ENCODE measurements around the gene NPPC. TPM values are rescaled to one million over a fixed set of nuclear protein-coding genes. Genes with fewer than 3 reads are reported as not detected.
A peak's percentile ranks its signal among the peaks of the same experiment; 100 is the strongest.
"Not testable (repeated sequence)": the region's sequence is repeated elsewhere in the genome, so short reads cannot be mapped to it uniquely, and the experiment has no call there.

The NPPC gene
- total and polyA plus RNA-seq, 2 experiments from 2014 or later: 0.91 TPM; not detected in 1

GRCh38 chr2:231917280-231918066, 8.7 kb downstream of the NPPC start:
- TF ChIP-seq CTCF (IDR thresholded peaks at IDR 0.05; ENCODE audit: low read depth, low read length): no peak
- no peaks in the 10 kb centered on the region for H3K4me1 ChIP-seq (ENCODE audit: low read depth)
- no peak overlapping the region for H3K4me3 ChIP-seq
- no peaks in the 10 kb centered on the region for H3K36me3 ChIP-seq
- peaks cover 7% of the 10 kb centered on the region for H3K27me3 ChIP-seq
- peak in 1 of 2 donors; percentile 16 for DNase-seq (ENCODE audit: low read depth in 1 of 2, low spot score in 1 of 2)
- H3K27ac ChIP-seq: no peak overlapping the region
- H3K9me3 ChIP-seq (ENCODE audit: low read depth): no peaks in the 10 kb centered on the region

GRCh38 chr2:231914077-231914690, 12.0 kb downstream of the NPPC start:
- no peak overlapping the region for H3K27ac ChIP-seq
- H3K36me3 ChIP-seq: no peaks in the 10 kb centered on the region
- no peaks in the 10 kb centered on the region for H3K9me3 ChIP-seq (ENCODE audit: low read depth)
- TF ChIP-seq CTCF (IDR thresholded peaks at IDR 0.05; ENCODE audit: low read depth, low read length): no peak
- H3K27me3 ChIP-seq: no peaks in the 10 kb centered on the region
- no peak overlapping the region for H3K4me3 ChIP-seq
- DNase-seq (ENCODE audit: low read depth in 1 of 2, low spot score in 1 of 2): no peak
- no peaks in the 10 kb centered on the region for H3K4me1 ChIP-seq (ENCODE audit: low read depth)

GRCh38 chr2:231911381-231911780, 14.8 kb downstream of the NPPC start:
- DNase-seq (ENCODE audit: low read depth in 1 of 2, low spot score in 1 of 2): no peak
- no peak for TF ChIP-seq CTCF (IDR thresholded peaks at IDR 0.05; ENCODE audit: low read depth, low read length)
- no peaks in the 10 kb centered on the region for H3K27me3 ChIP-seq
- H3K4me3 ChIP-seq: no peak overlapping the region
- H3K9me3 ChIP-seq (ENCODE audit: low read depth): no peaks in the 10 kb centered on the region
- H3K4me1 ChIP-seq (ENCODE audit: low read depth): no peaks in the 10 kb centered on the region
- no peaks in the 10 kb centered on the region for H3K36me3 ChIP-seq
- no peak overlapping the region for H3K27ac ChIP-seq

- H3K27ac ChIP-seq: no peak overlapping the region
- H3K27me3 ChIP-seq: no peaks in the 10 kb centered on the region
- no peaks in the 10 kb centered on the region for H3K36me3 ChIP-seq
- H3K4me3 ChIP-seq: no peak overlapping the region
- no peaks in the 10 kb centered on the region for H3K9me3 ChIP-seq (ENCODE audit: low read depth)
- no peak for TF ChIP-seq CTCF (IDR thresholded peaks at IDR 0.05; ENCODE audit: low read depth, low read length)
- H3K4me1 ChIP-seq (ENCODE audit: low read depth): no peaks in the 10 kb centered on the region
- no peak for DNase-seq (ENCODE audit: low read depth in 1 of 2, low spot score in 1 of 2)
These were observed 15.4 kb downstream of the NPPC start for GRCh38 chr2:231910771-231911170.

- not testable (repeated sequence) for H3K27ac ChIP-seq; H3K4me3 ChIP-seq; H3K9me3 ChIP-seq (ENCODE audit: low read depth); H3K27me3 ChIP-seq; H3K36me3 ChIP-seq; H3K4me1 ChIP-seq (ENCODE audit: low read depth); DNase-seq (ENCODE audit: low read depth in 1 of 2, low spot score in 1 of 2)
These were observed 16.0 kb downstream of the NPPC start for GRCh38 chr2:231910161-231910560.

GRCh38 chr2:231909631-231910030, 16.6 kb downstream of the NPPC start:
- no peaks in the 10 kb centered on the region for H3K9me3 ChIP-seq (ENCODE audit: low read depth)
- H3K27me3 ChIP-seq: no peaks in the 10 kb centered on the region
- DNase-seq (ENCODE audit: low read depth in 1 of 2, low spot score in 1 of 2): no peak
- no peak overlapping the region for H3K4me3 ChIP-seq
- H3K36me3 ChIP-seq: no peaks in the 10 kb centered on the region
- H3K27ac ChIP-seq: no peak overlapping the region
- TF ChIP-seq CTCF (IDR thresholded peaks at IDR 0.05; ENCODE audit: low read depth, low read length): no peak
- H3K4me1 ChIP-seq (ENCODE audit: low read depth): no peaks in the 10 kb centered on the region
